GM19351 (cell line): ENCODE results near the gene RENBP.

ENCODE experiments used
- ATAC-seq: cut with Tn5 transposase; IDR thresholded peaks from one replicate; pipeline ENCODE4 v1.9.1; 2021; ENCODE audit warnings: mild to moderate bottlenecking, moderate library complexity; ENCODE audit not compliant: unreplicated experiment

The RENBP gene

DNA sequence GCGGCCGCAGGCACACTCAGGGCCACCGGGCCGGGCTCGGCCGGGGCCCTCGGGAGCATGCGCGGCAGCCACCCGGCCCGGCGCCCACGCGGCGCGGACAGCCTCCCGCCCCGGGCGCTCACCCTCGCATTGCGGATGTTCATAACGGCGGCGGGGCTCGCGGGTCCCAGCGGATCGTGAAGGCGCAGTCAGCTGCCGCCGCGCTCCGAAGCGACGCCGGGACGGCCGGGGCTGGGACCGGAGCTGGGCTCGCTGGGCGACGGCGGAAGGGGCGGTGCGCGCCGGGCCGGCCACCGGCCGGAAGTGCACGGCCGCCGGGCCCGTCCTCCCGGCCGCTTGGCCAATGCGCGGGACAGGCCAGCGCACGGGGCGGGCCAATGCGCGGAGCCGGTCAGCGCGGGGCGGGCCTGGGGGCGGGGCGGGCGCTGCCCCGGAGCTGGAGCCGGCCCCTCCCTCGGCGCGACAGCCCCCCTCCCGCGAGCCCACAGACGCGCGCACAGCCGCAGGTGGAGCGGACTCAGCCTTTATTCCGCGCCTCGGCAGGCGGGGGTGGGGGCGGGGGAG, 9.6 kb downstream of the RENBP start, which contains the start of gene NAA10:
NAA10 (minus strand) TSS at position 276 of the 564 bp plus-strand sequence; CDS start at position 143, 133 bp downstream.
- peak; percentile 86 for ATAC-seq

DNA sequence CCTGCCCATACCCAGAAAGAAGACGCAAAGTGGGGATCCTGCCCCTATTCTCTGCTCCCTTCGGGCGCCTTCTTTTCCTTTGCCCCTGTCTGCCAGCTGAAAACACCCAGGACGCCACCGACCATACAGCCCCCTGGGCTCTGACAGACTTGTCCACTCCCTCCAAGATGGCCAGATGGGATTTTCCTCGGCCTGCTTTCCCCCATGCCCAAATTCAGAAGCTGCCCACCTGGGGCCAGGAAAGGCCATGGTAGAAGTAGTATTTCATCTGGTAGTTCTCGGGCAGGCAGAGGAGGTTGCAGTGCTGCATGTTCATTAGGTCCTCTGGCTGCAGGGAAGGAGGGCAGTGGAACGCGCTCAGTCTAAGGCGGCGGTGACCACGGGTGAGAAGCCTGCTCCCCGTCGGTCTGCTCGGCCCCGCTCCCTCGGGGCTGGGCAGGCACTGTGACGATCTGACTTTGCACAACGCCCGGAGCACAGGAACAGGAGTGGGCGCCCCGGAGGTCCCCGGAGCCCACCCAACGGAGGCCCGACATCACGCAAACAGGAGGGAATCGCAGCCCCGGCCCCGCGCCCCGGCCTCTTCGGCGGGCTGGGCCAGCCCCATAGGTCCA, 10.2 kb downstream of the RENBP start:
- peak; percentile 12 for ATAC-seq

DNA sequence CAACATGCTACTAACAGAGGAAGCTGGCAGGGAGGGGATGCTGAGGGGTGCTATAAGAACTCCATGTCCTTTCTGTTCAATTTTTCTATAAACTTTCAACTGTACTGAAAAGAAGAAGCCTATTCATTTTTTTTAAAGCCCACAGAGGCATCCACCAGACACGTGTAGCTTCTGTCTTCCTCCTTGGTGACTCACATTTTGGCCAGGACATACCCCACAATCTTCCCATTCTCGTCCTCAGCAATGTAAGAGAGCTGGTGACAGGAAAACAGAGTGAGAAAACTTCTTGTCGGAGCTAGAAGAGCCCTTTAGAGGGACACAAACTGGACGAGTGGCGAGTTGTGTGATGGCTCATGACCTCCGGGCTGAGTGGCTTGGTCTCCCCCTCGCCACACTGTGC, 10.7 kb downstream of the RENBP start:
- no peak for ATAC-seq

DNA sequence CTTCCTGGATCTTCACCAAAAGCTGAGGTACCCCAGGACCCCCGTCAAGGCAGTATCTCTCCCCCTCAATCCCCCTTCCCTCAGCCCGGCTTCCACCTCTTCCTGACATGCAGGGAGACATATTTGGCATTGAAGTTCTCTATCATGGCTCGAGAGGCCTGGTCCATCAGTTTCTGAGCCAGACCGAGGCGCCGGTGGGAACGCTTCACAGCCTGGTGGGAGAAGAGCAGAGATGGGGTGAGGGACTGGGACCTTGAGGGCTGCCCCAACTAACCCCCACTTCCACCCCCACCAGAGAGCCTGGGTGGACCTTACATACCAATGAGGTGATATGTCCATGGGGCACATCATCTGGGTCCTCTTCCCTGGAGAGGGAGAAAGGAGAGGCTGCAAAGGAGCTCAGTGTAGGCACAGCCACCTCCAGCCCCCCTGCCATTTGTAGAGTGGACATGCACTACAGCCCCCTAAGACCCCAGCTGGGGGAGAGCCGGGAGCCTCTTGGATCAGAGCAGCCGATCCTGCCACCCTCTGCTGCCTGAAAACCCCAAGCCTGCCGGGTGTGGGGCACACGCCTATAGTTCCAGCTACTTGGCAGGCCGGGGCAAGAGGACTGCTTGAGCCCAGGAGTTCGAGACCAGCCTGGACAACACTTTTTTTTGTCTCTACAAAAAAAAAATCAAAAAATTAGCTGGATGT, 12.1 kb downstream of the RENBP start:
- ATAC-seq = no peak

DNA sequence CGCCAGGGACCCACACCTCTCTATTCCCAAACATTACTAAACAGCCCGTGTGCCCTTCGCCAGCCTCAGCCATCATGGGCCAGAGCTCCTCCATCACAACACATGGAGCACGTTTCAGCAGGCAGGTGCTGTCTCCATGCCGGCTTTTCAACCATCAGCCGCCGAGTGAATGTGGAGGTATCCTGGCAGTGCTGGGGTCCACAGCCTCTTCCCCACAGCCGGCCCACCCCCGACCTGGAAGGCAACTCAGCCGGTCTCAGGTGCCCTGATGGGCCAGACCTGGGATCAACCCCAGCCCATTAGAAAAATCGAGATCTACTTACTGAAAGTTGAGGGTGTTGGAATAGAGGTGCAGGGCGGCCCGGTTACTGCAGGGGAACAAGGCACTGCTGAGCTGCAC, 12.7 kb downstream of the RENBP start:
- ATAC-seq = no peak

DNA sequence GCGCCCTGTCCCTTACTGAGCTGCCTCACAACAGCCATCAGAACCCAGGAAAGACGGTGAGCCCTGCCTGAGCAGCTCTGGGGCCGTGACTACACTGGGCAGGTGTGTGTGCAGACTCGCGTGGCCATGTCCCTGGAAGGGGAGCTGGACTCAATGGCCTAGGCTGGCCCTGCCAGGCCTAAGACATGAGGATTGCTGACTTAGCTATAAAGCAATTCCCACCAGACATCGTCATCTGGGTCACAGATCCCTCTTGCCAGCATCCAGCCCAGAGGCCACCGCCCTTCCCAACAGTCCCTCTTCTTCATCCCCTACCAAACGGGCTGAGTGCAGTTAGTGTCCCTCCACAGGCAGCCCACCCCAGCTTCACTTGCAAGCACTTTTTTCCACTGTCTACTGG, 13.3 kb downstream of the RENBP start:
- ATAC-seq = no peak

DNA sequence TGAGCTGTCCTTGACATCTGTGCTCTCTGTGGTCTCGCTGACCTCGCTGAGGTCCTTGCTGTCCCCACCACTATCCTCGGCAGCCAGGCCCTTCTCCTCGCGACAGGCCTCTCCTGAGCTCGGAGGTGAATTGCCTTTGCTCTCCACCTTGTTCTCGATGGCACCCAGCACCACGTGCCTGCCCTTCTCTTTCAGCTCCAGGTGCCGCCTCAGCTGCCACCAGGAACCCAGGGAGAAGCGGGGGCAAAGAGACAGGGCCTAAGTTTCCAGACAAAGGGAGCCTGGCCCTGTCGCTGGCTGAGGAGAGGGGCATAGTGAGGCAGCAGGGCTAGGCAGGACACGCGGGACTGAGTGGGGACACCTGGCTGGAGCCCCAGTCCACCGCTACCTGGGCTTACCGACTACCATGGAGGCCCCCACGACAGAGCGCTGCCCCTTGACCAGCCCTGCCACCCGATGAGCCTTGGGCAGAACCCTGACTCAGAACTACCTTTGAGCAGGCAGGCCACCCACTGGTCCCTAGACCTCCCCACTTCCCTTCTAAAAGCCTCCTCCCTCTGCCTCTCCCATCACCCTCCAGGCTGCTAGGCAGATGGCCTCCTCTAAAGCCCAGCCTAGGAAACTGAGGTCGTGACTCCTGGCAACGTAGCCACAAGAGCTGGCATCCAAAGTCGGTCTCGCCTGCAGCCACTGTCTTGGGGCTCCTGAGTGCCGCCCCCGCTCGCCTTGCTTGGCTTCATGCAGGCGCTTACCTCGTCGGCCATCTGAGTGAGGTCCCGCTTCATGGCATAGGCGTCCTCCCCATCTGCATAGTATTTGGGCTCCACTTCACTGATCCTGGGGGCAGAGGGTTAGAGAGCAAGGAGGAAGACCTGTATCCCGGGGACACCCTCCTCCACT, 14.2 kb downstream of the RENBP start:
- ATAC-seq = no peak

DNA sequence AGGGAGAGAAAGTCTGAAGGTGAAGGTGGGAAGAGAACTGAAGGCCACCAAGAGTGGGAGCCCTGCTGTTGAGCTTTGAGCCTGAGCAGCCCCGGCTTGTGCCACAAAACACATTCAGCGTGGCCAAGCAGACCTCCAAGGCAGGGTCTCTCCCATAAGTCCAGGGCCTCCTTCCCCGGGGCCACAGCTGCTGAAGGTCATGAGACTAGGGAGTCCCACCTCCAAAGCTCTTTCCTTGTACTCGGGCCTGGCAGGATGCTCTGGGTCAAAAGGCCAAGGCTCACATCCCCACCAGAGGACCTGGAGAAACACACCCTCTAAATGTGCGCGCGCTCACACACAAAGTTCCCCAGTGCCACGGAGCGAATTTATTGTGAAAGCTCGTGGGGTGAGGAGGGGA, 14.9 kb downstream of the RENBP start:
- no peak for ATAC-seq

DNA sequence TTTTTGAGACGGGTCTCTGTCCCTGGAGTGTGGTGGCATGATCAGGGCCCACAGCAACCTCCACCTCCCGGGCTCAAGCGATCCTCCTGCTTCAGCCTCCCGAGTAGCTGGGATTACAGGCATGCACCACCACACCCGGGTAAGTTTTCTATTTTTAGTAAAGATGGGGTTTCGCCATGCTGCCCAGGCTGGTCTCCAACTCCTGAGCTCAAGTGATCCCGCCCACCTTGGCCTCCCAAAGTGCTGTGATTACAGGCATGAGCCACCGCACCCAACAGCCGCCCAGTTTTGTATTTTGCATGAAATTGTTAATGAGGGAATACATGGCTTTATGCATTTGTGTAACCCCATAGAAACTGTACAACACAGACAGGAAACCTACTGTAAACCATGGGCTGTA, 15.6 kb downstream of the RENBP start:
- no peak for ATAC-seq

DNA sequence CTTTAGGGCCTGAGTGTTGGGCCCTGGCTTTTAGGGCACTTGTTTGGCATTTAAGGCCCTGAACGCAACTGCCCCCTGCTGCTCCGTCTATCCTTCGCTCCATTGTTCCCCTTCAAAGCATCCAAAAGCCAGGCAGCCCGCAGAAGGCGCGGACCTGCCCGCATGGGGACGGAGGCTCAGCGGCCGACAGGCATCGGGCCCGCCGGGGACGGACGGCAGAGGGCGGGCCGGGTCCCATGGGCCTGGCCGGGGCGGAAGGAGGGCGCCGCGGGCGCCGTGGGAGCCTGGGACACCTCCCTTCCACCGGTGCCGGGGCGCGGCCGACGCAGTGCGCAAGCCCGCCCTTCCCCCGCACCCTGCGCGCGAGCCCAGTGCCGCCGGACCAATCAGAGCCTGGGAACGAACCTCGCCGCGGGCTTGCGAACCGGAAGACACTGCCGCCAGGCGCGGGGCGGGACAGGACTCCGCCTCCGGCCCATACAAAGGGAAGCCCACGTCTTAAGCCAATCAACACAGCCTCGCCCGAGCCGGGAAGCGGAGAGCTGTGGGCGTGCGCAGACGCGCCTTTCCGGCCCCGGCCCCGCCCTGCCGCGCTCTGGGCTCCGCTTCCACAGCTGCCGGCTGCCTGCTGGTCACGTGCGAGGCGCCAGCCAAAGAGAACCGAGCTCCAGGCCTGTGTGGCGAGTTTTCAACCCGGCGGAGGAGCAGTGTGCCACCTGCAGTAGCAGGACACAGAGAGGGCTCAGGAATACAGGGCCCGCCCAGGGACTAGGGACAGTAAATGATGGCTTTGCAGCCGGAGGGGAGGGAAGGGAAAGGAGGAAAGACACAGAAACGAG, 16.3 kb downstream of the RENBP start:
- peak; percentile 61 for ATAC-seq

DNA sequence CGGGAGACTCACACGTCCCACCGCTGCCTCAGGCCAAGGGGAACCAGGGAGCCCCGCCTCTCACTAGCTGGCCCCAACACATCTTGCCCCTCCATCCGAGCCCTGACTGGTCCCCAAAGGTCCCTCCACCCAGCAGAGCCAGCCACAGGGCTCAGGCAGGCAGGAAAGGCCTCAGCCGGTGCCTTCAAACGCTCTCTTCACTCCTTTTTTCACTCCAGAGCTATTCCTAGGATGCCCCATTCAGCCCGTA, 16.8 kb downstream of the RENBP start:
- no peak for ATAC-seq

DNA sequence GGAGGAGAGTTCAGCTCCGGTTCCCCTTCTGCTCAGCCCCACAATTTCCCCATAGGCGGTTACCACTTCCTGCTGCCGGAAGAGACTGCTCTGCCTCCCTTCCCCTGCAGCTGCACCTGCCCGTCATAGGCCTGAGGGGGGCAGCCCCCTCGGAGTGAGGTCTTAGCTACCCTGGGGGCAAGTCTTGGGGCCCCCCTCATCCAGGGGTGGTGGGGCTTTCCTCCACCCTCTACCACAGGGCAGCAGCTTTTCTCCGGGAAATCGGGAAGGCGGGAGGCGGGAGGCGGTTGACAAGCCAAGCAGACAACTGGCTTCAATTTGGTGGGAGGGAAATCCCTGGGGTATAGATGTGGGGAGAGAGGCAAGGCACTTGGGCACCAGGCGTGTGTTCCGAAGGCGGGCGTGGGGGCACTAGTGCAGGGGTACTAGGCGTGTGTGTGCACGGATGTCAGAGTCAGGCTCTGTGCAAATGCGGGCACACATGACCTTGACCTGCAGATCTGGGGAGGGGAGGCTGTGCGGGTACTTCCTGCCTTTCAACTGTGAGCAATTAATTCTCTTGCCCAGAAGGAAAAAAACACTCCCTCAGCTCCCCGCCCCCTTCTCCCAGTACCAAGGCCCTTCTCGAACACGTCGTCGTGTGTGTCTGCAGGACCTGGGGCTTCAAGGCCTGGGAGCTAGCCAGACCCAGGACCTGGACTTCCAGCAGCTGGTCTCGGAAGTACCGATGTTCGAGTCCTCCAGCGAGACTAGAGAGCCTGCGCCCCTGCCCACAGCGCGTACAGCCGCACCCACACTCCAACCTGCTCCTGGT, 17.4 kb downstream of the RENBP start:
- peak; percentile 41 for ATAC-seq

DNA sequence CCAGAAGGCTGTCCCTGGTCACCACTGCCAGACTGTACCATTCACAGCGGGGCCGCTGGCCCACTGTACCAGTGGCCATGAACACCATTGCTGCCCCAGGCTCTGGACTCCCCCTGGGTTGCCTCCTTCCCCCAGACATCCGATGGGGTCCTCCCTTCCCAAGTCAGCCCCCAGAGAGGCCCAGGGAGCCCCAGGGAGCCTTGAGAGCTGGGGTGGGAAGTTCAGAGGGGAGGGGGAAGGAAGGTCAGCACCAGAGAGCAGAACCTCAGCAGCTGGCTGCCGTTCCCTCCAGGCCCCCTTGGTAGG, 17.9 kb downstream of the RENBP start:
- no peak for ATAC-seq

DNA sequence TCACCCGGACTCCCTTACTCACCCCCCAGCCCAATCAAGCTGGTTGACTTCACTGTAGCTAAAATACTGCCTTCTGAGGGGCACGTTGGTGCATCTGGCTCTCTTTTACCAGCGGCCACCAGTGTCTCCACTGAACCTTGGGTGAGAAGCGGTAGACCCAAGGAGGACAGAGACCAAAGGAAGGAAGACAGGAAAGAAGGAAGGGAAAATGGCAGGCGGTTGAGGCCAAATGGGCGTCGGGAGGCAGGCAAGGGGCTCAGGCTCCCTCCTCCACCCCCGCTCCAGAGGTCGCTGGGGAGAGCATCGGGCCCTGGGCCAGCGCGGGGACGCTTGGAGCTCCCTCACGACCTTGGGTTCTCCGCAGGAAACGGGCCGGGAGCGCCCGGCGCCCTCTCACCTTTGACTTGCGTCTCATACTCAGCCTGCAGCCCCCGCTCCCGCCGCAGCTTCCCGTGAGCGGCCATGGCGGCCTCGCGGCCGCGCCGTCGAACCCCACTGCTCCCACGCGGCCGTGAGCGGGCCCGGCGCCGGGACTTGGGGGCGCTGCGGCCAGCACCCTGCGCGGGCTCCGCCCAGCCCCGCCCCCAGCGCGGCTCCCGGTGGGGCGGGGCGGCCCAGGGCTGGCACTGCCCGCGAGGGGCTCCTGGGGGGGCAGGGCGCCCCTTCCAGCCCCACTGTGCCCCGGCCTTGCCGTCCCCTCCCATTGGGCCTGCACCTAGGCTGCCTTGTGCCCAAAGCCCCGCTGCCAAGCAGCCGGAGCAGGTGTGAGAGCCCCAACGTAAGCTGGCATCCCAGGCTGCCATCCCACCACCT, 18.5 kb downstream of the RENBP start, which contains the start of gene ARHGAP4:
ARHGAP4 (minus strand) TSS at position 526 of the 813 bp plus-strand sequence; CDS start at position 464, 62 bp downstream.
- no peak for ATAC-seq

DNA sequence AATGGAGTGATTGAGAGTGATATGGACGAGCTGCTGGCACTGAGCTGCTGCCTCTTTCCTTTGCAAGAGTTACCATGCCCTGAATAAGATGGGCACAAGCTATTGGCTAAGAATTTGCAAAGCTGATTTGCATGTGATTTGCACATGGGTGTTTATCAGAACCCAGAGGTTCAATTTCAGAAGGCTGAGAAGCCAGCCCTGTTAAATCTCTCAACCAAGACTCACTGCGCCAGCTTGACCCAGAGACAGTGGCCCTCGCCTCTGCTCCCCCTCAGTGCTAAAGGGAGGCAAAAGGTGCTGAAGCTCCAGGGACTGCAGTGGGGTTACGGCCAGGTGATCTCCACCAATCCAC, 19.1 kb downstream of the RENBP start:
- no peak for ATAC-seq

DNA sequence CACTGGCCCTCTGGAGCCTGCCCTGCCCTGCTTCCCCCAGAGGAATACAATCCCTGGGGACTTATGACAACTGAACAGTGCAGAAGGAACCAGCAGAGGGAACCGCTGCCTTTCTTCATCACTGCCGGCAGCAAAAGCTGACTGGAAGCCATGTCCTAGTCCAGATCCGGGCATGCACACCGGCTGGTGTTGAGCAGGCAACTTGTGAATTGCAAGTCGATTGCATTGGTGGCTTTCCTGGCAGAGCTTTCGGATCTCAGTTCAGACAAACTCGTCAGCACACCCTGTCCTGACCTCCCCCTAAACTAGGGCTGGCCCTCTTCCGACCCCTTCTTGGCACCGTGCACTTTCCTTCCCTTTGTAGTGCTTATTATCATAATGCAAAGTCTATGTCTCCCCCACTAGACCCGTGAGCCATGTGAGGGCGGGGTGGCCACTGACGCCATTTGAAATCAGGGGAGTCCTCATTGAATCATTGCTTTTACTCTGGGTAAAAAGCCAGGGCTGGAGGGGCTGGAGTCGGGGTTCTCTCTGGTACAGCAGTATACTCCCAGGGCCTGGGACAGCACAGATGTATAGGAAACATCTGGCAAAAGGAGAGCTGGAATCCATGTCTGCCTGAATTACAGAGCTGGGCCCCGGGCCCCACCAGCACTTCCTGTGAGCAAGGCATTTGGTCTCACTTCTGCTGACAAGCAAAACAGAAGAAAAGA, 20.1 kb downstream of the RENBP start:
- no peak for ATAC-seq

DNA sequence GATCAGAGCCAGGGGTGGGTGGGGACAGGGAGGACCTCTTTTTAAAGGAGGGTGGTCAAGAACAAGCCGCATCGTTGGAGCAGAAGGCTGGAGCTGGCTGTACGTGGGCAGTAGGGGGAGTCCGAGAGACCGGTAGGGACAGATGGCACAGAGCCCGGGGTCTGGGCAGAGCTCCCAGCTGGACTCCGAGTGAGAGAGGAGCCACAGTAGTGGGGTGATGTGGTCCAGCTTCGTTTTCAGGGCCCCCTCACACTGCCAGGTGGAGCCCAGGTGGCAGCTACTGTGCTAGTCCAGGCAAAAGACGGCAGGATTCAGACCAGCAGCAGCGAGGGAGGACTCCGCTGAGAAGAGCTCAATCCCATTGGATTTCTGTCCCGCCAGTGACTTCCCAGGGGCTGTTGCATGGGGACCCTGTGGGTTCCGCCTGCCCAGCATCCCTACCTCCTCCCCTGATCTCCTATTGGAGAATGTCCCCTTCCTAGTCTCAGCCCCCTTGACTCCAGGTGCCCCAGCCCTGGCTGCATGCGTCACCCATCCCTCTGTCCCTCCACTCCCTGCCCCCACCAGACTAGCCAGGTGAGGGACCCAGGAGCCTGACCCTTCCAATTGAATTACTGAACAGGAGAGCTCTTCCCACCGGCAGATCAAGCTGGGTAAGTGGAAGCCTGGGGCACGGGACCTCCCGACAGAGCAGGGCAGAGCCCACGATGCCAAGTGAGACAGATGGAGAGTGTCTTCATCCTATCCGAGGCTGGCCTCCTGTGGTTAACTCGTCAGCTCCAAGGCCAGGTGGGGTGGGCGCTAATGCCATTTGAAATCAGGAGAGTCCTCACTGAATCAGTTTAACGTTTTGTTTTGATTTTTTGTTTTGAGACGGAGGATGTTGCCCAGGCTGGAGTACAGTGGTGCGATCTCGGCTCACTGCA, 21.2 kb downstream of the RENBP start:
- no peak for ATAC-seq
